Duodenal mucosa (tissue), 2 donors: ENCODE results near the gene ACOD1.

Source experiments
- H3K27ac ChIP-seq: one replicate; pipeline ENCODE4 v1.7.0; 2013; ENCODE audit warnings: low read depth, low read length
- H3K27me3 ChIP-seq, 2 donors: one replicate each; pipeline ENCODE4 v1.7.0; 2013; ENCODE audit warnings: low read length in 2 of 2, control low read depth in 1 of 2; ENCODE audit not compliant: insufficient read depth in 2 of 2, control insufficient read depth in 1 of 2
- H3K36me3 ChIP-seq, 2 donors: one replicate each; pipeline ENCODE4 v1.7.0; 2013; ENCODE audit warnings: low read length in 2 of 2, control low read depth in 1 of 2; ENCODE audit not compliant: insufficient read depth in 2 of 2, control insufficient read depth in 1 of 2
- H3K4me1 ChIP-seq, 2 donors: one replicate each; pipeline ENCODE4 v1.7.0; 2013; ENCODE audit warnings: low read length in 2 of 2, control low read depth in 1 of 2; ENCODE audit not compliant: insufficient read depth in 2 of 2, control insufficient read depth in 1 of 2
- H3K4me3 ChIP-seq, 2 donors: one replicate each; pipeline ENCODE4 v1.7.0; 2013; ENCODE audit warnings: low read length in 2 of 2, low read depth in 1 of 2
- H3K9ac ChIP-seq, 2 donors: one replicate each; pipeline ENCODE4 v1.7.0; 2013; ENCODE audit warnings: low read length in 2 of 2, low read depth in 1 of 2
- H3K9me3 ChIP-seq, 2 donors: one replicate each; pipeline ENCODE4 v1.7.0; 2013; ENCODE audit warnings: low read length in 2 of 2, control low read depth in 1 of 2; ENCODE audit not compliant: control insufficient read depth in 1 of 2

ACOD1 gene

DNA sequence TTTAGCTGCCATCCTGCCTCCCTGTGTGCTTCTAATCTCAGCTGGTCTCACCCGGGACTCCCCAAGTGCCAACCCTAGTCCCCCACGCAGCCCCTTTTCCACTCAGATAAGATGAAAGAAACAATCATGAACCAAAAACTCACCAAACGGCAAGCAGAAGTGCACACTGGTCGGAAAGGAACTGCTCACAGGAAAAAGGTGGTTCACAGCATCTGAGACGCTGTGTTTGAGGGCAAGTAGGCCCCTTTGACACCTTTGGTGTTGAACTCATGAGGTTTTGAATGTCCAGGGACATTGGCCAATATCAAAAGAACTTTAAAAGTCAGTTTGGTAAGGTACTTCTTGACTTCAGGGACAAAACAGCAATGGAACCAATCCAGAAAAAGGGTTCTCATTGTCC is 20.4 kb upstream of the ACOD1 start:
- H3K27me3 ChIP-seq = no peaks in the 10 kb centered on the region
- no peaks in the 10 kb centered on the region for H3K9me3 ChIP-seq
- no peak overlapping the region for H3K4me3 ChIP-seq
- no peaks in the 10 kb centered on the region for H3K36me3 ChIP-seq
- no peaks in the 10 kb centered on the region for H3K4me1 ChIP-seq
- no peak overlapping the region for H3K27ac ChIP-seq
- H3K9ac ChIP-seq = no peak overlapping the region

DNA sequence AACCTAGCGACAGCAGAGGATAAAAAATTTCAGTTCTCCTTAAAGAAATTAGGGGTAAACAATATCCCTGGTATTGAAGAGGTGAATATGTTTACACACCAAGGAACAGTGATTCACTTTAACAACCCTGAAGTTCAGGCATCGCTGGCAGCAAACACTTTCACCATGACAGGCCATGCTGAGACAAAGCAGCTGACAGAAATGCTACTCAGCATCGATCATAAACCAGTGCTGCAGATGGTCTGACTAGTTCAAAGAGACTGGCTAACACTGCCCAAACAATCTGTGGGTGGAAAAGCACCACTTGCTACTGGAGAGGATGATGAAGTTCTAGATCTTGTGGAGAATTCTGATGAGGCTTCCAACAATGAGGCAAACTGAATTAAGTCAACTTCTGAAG is 19.9 kb upstream of the ACOD1 start:
- Histone ChIP-seq H3K27me3 (no peaks in the 10 kb centered on the region), H3K9ac (no peak overlapping the region), H3K36me3 (no peaks in the 10 kb centered on the region), H3K9me3 (no peaks in the 10 kb centered on the region), H3K27ac (no peak overlapping the region), H3K4me3 (no peak overlapping the region), H3K4me1 (no peaks in the 10 kb centered on the region)

DNA sequence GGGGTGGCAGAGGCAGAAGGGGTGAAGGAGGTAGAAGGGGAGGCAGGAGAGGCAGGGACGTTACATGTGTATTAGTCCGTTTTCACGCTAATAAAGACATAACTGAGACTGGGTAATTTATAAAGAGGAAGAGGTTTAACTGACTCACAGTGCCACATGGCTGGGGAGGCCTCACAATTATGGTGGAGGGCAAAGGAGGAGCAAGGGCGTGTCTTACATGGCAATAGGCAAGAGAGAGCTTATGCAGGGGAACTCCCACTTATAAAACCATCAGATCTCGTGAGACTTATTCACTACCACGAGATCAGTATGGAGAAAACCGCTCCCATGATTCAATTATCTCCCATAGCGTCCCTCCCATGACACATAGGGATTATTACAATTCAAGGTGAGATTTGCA is 19.0 kb upstream of the ACOD1 start:
- H3K4me1 ChIP-seq = no peaks in the 10 kb centered on the region
- H3K27me3 ChIP-seq = no peaks in the 10 kb centered on the region
- no peak overlapping the region for H3K27ac ChIP-seq
- no peaks in the 10 kb centered on the region for H3K9me3 ChIP-seq
- H3K9ac ChIP-seq = no peak overlapping the region
- no peak overlapping the region for H3K4me3 ChIP-seq
- H3K36me3 ChIP-seq = no peaks in the 10 kb centered on the region

DNA sequence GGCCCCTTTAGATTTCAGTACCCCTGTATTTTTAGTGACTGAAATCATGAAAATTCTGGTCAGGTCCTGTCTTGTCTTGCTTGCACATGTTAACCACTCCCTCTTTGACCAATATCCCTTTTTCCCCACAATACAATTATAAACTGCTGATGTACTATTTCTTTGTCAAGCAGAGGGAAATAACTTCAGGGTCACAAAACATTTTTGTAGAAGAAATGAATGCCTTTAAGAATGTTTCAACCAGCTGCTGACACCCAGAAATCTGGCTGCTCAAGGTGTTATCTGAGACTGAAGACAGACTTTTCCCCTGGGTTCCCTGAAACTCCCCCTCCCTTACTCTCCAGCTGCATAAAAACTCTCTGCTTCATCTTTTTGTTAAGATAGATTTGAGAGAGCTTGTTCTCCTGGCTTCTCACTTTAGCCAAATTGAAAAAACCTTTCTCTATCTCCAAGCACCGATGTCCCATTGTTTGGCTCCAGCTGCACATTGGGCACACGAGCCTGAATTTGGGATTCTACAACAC is 18.4 kb upstream of the ACOD1 start:
- H3K4me1 ChIP-seq = no peaks in the 10 kb centered on the region
- H3K9ac ChIP-seq = no peak overlapping the region
- H3K27ac ChIP-seq = no peak overlapping the region
- H3K4me3 ChIP-seq = no peak overlapping the region
- no peaks in the 10 kb centered on the region for H3K27me3 ChIP-seq
- no peaks in the 10 kb centered on the region for H3K9me3 ChIP-seq
- no peaks in the 10 kb centered on the region for H3K36me3 ChIP-seq

DNA sequence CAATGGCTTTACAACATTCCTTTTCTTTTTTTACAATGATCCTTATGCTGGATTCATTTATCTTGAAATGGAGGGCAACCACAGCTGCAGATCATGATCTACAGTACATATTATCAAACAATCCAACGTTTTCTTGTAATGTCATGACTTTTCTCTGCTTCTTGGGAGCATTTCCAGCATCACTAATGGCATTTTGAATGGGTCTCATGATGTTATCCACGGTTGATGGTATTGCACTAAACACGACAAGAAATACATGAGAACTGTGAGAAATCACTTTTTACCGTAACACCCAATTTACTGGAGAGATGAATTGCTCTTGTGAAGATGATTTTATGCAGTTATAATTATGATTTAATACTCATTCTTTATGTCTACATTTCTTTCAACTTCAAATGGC is 16.2 kb upstream of the ACOD1 start:
- no peaks in the 10 kb centered on the region for H3K9me3 ChIP-seq
- no peak overlapping the region for H3K4me3 ChIP-seq
- H3K36me3 ChIP-seq = no peaks in the 10 kb centered on the region
- H3K27me3 ChIP-seq = no peaks in the 10 kb centered on the region
- H3K27ac ChIP-seq = no peak overlapping the region
- H3K4me1 ChIP-seq = no peaks in the 10 kb centered on the region
- H3K9ac ChIP-seq = no peak overlapping the region

DNA sequence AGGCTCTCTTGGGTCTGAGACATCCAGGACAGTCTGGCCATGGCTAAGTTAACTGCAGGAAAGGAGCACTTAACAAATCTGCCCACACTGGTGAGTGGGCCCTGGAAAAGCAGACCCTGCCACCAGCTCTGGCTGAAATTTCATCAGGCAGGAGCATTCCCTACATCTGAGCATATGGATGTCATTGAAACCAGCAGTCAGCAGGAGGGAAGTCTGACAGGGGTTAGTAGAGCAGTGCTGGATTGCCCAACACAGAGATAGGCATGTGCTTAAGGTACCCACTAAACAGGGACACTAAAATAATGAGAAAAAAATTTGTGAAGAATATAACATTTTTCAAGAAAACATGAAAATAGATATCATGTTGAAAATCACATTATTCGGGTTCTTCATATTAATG is 13.6 kb upstream of the ACOD1 start:
- H3K27ac ChIP-seq = no peak overlapping the region
- H3K36me3 ChIP-seq = no peaks in the 10 kb centered on the region
- no peak overlapping the region for H3K9ac ChIP-seq
- H3K9me3 ChIP-seq = no peaks in the 10 kb centered on the region
- H3K4me3 ChIP-seq = no peak overlapping the region
- no peaks in the 10 kb centered on the region for H3K27me3 ChIP-seq
- no peaks in the 10 kb centered on the region for H3K4me1 ChIP-seq

DNA sequence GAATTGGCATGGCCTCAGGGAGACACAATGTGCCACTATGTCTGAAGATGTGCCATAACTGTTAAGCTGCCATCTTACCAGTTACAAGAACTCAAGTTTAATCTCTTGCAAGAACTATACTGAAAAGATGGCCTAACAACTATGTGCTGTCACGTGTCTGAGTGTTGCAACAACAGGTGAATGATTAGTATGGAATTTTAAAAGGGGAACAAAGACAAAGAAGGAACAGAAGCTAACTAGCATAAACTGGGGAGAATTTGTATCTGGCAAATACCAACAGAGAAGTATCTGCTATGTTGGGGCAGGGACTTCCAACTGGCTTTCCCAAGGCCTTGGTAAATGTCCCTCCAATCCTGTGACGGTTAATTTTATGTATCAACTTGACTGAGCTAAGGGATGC is 11.5 kb upstream of the ACOD1 start:
- Histone ChIP-seq H3K36me3 (no peaks in the 10 kb centered on the region), H3K27me3 (no peaks in the 10 kb centered on the region), H3K9ac (no peak overlapping the region), H3K4me3 (no peak overlapping the region), H3K27ac (no peak overlapping the region), H3K4me1 (no peaks in the 10 kb centered on the region), H3K9me3 (no peaks in the 10 kb centered on the region)

DNA sequence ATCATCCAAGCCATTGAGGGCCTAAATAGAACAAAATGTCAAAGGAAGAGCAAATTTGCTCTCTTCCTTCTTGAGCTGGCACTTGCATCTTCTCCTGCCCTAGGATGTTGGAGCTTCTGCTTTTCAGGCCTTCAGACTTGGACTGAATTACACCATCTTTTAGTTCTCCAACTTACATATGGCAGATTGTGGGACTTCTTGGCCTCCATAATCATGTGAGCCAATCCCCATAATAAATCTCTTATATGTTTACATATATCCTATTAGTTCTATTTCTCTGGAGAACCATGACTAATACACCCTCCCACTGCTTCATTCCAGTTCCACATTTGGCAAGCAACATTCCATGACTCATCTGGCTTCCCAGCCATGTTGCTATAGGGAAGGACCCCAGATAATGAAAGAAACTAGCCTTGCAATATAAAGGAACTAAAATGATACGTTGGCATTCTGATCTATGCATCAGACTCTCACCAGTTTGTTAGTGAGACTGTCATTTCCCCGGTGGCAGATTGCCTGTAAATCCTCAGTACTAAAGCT is 11.0 kb upstream of the ACOD1 start:
- Histone ChIP-seq H3K4me3 (no peak overlapping the region), H3K36me3 (no peaks in the 10 kb centered on the region), H3K27me3 (no peaks in the 10 kb centered on the region), H3K27ac (no peak overlapping the region), H3K9me3 (no peaks in the 10 kb centered on the region), H3K9ac (no peak overlapping the region), H3K4me1 (no peaks in the 10 kb centered on the region)

DNA sequence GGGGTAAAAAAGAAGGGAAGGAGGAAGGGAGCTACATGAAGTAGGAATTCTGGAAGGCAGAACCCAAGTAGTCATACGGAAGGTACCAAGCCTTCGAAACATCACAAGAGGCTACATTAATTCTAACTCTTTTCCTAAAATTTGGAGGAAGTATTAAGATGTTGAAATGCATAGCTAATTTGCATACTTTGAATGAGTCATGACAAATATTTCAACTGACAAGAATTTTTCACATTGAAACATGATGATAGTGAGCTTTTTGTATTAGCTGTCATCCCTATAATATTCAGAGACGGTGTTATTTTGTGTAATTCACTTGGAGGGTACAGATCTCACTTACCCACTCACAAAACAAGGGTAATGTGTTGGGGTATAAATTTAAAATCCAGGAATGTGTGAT is 9.1 kb upstream of the ACOD1 start:
- Histone ChIP-seq H3K4me3 (no peak overlapping the region), H3K36me3 (no peaks in the 10 kb centered on the region), H3K27ac (no peak overlapping the region), H3K9ac (no peak overlapping the region), H3K4me1 (no peaks in the 10 kb centered on the region), H3K27me3 (no peaks in the 10 kb centered on the region), H3K9me3 (no peaks in the 10 kb centered on the region)

DNA sequence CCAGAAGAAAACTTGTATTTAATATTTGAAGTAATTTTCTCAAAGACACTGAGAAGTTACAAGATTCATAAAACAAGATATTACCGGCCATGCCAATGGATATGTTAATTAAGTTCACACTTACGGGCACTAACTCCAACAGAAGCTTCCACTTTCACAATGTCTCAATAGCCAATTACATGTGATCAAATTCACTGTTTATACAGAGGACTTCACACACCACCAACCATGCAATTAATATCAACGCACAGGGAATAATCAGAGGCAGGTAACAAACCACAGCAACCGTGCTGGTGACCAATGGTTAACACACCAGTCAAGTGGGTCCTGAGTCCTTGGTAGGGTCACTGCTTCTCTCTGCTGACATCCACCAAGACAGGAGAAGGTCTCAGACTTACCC is 5.9 kb upstream of the ACOD1 start:
- no peak overlapping the region for H3K27ac ChIP-seq
- H3K9ac ChIP-seq = no peak overlapping the region
- H3K4me1 ChIP-seq = no peaks in the 10 kb centered on the region
- no peaks in the 10 kb centered on the region for H3K36me3 ChIP-seq
- H3K27me3 ChIP-seq = no peaks in the 10 kb centered on the region
- no peak overlapping the region for H3K4me3 ChIP-seq
- H3K9me3 ChIP-seq = no peaks in the 10 kb centered on the region

DNA sequence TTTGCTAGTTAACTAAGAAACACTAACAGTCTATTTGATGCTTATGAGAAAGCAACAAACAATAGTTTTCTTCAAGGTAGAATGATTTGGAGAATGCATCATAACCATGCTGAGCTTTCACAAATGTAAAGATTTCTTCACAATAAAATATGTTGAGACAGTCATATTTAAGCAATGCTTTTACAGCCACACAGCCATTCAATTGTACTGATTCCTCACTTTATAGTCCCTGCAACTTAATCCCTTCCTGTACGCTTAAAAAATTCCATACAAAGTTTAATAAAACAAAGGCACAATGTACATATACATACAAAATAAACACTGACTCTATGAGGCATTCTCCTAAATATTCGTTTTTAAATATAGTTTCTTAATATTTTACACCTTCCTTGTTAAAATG is 4.7 kb upstream of the ACOD1 start:
- H3K27me3 ChIP-seq = no peaks in the 10 kb centered on the region
- no peak overlapping the region for H3K4me3 ChIP-seq
- no peaks in the 10 kb centered on the region for H3K4me1 ChIP-seq
- H3K9me3 ChIP-seq = no peaks in the 10 kb centered on the region
- no peak overlapping the region for H3K9ac ChIP-seq
- H3K27ac ChIP-seq = no peak overlapping the region
- H3K36me3 ChIP-seq = no peaks in the 10 kb centered on the region
